K562 (cell line): ENCODE measurements around the gene AKT2. TPM values are rescaled to one million over a fixed set of nuclear protein-coding genes. Genes with fewer than 3 reads are reported as not detected.
A peak's percentile ranks its signal among the peaks of the same experiment; 100 is the strongest.

Source experiments
- ATAC-seq: fragments of 200-7000 bp; cut with Tn5 transposase; 3 replicates; pipeline ENCODE4 v1.9.1; 2020; ENCODE audit warnings: moderate library complexity
- BruUV-seq: library from RNA; stranded (reverse); fragments of 400-500 nt; replicated peaks from 2 replicates; lab custom pipeline; 2021; lab: Mats Ljungman, UMichigan
- CTCF ChIA-PET: fragments of 300-600 bp; formaldehyde crosslinking; extraction: SDS; loops from one replicate; lab custom pipeline; 2021; ENCODE audit warnings: low intra/inter-chr PET ratio; lab: Yijun Ruan, JAX
- POLR2A ChIA-PET: fragments of 300-600, 350-650 bp; sonication (Branson Sonifier 250); formaldehyde crosslinking; extraction: SDS; loops from one replicate; lab custom pipeline; 2021; ENCODE audit warnings: antibody characterized with exemption, inconsistent platforms; lab: Yijun Ruan, JAX
- DNase-seq, 4 experiments: peaks; one replicate each; pipeline versions ENCODE4 v3.0.0 to v3.0.0-alpha.2; 2011 to 2018; ENCODE audit warnings: low spot score in 3 of 4, mixed read lengths in 3 of 4; ENCODE audit errors: extremely low read depth in 1 of 4
- FAIRE-seq: peaks from 2 replicates; lab custom pipeline; 2011; peaks lifted over from hg19 to GRCh38; lab: Jason Lieb, UNC
- H2AFZ ChIP-seq: 2 replicates; pipeline ENCODE4 v1.6.0; 2011; ENCODE audit warnings: low read depth, low read length, control low read depth, inconsistent platforms
- H3K27ac ChIP-seq: fragments of 200-600 bp; 3 replicates; pipeline ENCODE4 v1.8.0; 2011; ENCODE audit warnings: low read depth, mild to moderate bottlenecking, control low read depth, inconsistent platforms, low read length, moderate library complexity, mixed read lengths; ENCODE audit errors: extremely low read depth
- H3K27me3 ChIP-seq, 2 experiments: fragments of 300-600 bp in 1 of 2; 2 replicates in 1 of 2; 3 replicates in 1 of 2; pipeline versions ENCODE4 v1.6.0 to v1.8.0; 2011; ENCODE audit warnings: inconsistent platforms in 2 of 2, low read length in 2 of 2, mild to moderate bottlenecking in 1 of 2, mixed read lengths in 1 of 2, moderate library complexity in 1 of 2; ENCODE audit not compliant: control insufficient read depth in 2 of 2, insufficient read depth in 2 of 2
- H3K36me3 ChIP-seq: fragments of 300-600 bp; 3 replicates; pipeline ENCODE4 v1.8.0; 2011; ENCODE audit warnings: mild to moderate bottlenecking, low read length, inconsistent platforms; ENCODE audit not compliant: control insufficient read depth, insufficient read depth
- H3K4me1 ChIP-seq, 2 experiments: fragments of 200-600 bp in 1 of 2; replicated peaks in 1 of 2; 2 replicates in 1 of 2; 3 replicates in 1 of 2; pipeline versions ENCODE4 v1.5.1 to v1.8.0; 2011; ENCODE audit warnings: inconsistent platforms in 2 of 2, low read length in 2 of 2, mild to moderate bottlenecking in 1 of 2, mixed read lengths in 1 of 2, moderate library complexity in 1 of 2; ENCODE audit not compliant: control insufficient read depth in 2 of 2, insufficient read depth in 2 of 2
- H3K4me2 ChIP-seq: 2 replicates; pipeline ENCODE4 v1.6.1; 2011; ENCODE audit warnings: low read length, control low read depth, inconsistent platforms, mixed read lengths; ENCODE audit not compliant: insufficient read depth
- H3K4me3 ChIP-seq: fragments of 200-600 bp; sonication (generic), shearing (Covaris generic); 2 replicates; pipeline ENCODE4 v1.5.1; 2016; ENCODE audit warnings: control low read depth, inconsistent platforms
- H3K79me2 ChIP-seq: fragments of 200-600 bp; 3 replicates; pipeline ENCODE4 v1.8.0; 2011; ENCODE audit warnings: low read length, inconsistent platforms; ENCODE audit not compliant: control insufficient read depth, insufficient read depth
- H3K9ac ChIP-seq, 2 experiments: 2 replicates each; pipeline versions ENCODE4 v1.6.0 to v1.6.1; 2011; ENCODE audit warnings: low read depth in 2 of 2, low read length in 2 of 2, control low read depth in 1 of 2, inconsistent platforms in 1 of 2, mild to moderate bottlenecking in 1 of 2, mixed read lengths in 1 of 2; ENCODE audit not compliant: insufficient read depth in 1 of 2
- H3K9me1 ChIP-seq: one replicate; pipeline ENCODE4 v1.6.0; 2011; ENCODE audit warnings: inconsistent platforms, mild to moderate bottlenecking, low read length, moderate library complexity; ENCODE audit not compliant: control insufficient read depth, insufficient read depth
- H3K9me3 ChIP-seq: replicated peaks from 2 replicates; pipeline ENCODE4 v1.5.1; 2011; ENCODE audit warnings: low read depth, low read length, inconsistent platforms; ENCODE audit not compliant: control insufficient read depth, insufficient read depth
- H4K20me1 ChIP-seq: replicated peaks from 2 replicates; pipeline ENCODE4 v1.6.1; 2011; ENCODE audit warnings: low read length, inconsistent platforms, mixed read lengths; ENCODE audit not compliant: control insufficient read depth, insufficient read depth
- DMBX1 ChIP-seq: fragments of 250-450 bp; sonication (Bioruptor Pico); IDR thresholded peaks from 2 replicates; pipeline ENCODE4 v1.8.0; 2022; ENCODE audit warnings: inconsistent platforms, mild to moderate bottlenecking, moderate library complexity, borderline replicate concordance
- ESRRB ChIP-seq: fragments of 250-450 bp; sonication (Bioruptor Pico); IDR thresholded peaks from 2 replicates; pipeline ENCODE4 v1.5.0; 2020; ENCODE audit warnings: mild to moderate bottlenecking, moderate library complexity, borderline replicate concordance
- KAT7 ChIP-seq: sonication (generic); formaldehyde crosslinking; IDR thresholded peaks from 2 replicates; pipeline ENCODE4 v1.8.0; 2022; ENCODE audit warnings: missing genetic modification reagents, mild to moderate bottlenecking, borderline replicate concordance
- KDM5B ChIP-seq: fragments of 200-600 bp; sonication (generic); IDR thresholded peaks from 2 replicates; pipeline ENCODE4 v1.6.1; 2012; ENCODE audit warnings: low read depth, mild to moderate bottlenecking, moderate library complexity, low read length, control low read depth, inconsistent platforms; ENCODE audit not compliant: insufficient replicate concordance
- MAFG ChIP-seq: fragments of 450-650 bp; conservative IDR thresholded peaks from 2 replicates; pipeline ENCODE4 v1.6.1; 2016; ENCODE audit warnings: missing genetic modification characterization, missing compliant biosample characterization
- NCOR1 ChIP-seq: fragments of 450-650 bp; IDR thresholded peaks from 2 replicates; pipeline ENCODE4 v1.6.1; 2016; ENCODE audit warnings: mild to moderate bottlenecking, moderate library complexity
- NR2C2 ChIP-seq, 2 experiments: fragments of 200-800 bp in 1 of 2; sonication (Bioruptor generic) in 1 of 2; sonication (generic) in 1 of 2; formaldehyde crosslinking in 1 of 2; IDR thresholded peaks; 2 replicates each; pipeline versions ENCODE4 v1.6.1 to v1.8.0; 2016 to 2022; ENCODE audit warnings: mild to moderate bottlenecking in 1 of 2, missing compliant biosample characterization in 1 of 2, missing genetic modification characterization in 1 of 2, missing genetic modification reagents in 1 of 2
- POLR2A ChIP-seq: fragments of 450-650 bp; conservative IDR thresholded peaks from 2 replicates; pipeline ENCODE4 v1.6.1; 2016
- POLR2AphosphoS5 ChIP-seq: IDR thresholded peaks from 2 replicates; pipeline ENCODE4 v1.6.1; 2011; ENCODE audit warnings: mild to moderate bottlenecking, low read depth, low read length, moderate library complexity; ENCODE audit not compliant: control insufficient read depth, insufficient read depth
- PRDM10 ChIP-seq: fragments of 450-650 bp; IDR thresholded peaks from 2 replicates; pipeline ENCODE4 v1.6.1; 2018; ENCODE audit not compliant: partially characterized antibody
- RBM34 ChIP-seq: fragments of 200-400 bp; formaldehyde crosslinking; IDR thresholded peaks from 2 replicates; pipeline ENCODE4 v1.6.1; 2018; ENCODE audit warnings: low read length, borderline replicate concordance; ENCODE audit not compliant: insufficient read depth
- SIX5 ChIP-seq, 2 experiments: IDR thresholded peaks; 2 replicates each; pipeline ENCODE4 v1.6.1; 2011; ENCODE audit warnings: low read length in 2 of 2, borderline replicate concordance in 1 of 2, low read depth in 1 of 2, mild to moderate bottlenecking in 1 of 2, moderate library complexity in 1 of 2; ENCODE audit not compliant: insufficient read depth in 1 of 2
- STAT5A ChIP-seq: IDR thresholded peaks from 2 replicates; pipeline ENCODE4 v1.6.1; 2012; ENCODE audit warnings: low read length, inconsistent platforms, borderline replicate concordance
- ZNF324 ChIP-seq: fragments of 250-450 bp; sonication (Bioruptor Pico); IDR thresholded peaks from 2 replicates; pipeline ENCODE4 v1.4.0; 2020; ENCODE audit warnings: mild to moderate bottlenecking
- WGBS: fragments of 100-300 bp; shearing (Covaris generic); methylation state at CpG from one replicate; pipeline ENCODE4 v1.1.6; 2016; ENCODE audit warnings: low coverage, mixed read lengths; ENCODE audit not compliant: insufficient coverage; ENCODE audit errors: missing lambda C conversion rate; 5-methylcytosine and 5-hydroxymethylcytosine counted together
- in situ Hi-C: fragments of 300-500 bp; cut with MboI; formaldehyde crosslinking; loops from 4 replicates; pipeline ENCODE4 v1.15.0; 2018; ENCODE audit warnings: inconsistent platforms, mixed read lengths
- intact Hi-C: fragments of 100-400 bp; cut with micrococcal nuclease; formaldehyde crosslinking; loops from 2 replicates; pipeline ENCODE4 v1.14.2; 2022
- polyA plus RNA-seq, 8 experiments: library from polyadenylated mRNA; depleted of rRNA in 4 of 8; stranded (reverse) in 5 of 8; unstranded in 3 of 8; fragments of >200 nt; fragmentation: Nextera tagmentation in 2 of 8; fragmentation: Illumina TruSeq in 1 of 8; extraction: Ambion mirVana in 2 of 8; extraction: Trizol in 1 of 8; gene quantifications; 2 replicates each; pipeline versions ENCODE4 v1.2.1 to v1.2.3, GENCODE V29; 2011 to 2014; ENCODE audit warnings: inconsistent platforms in 1 of 8, missing spikeins in 1 of 8
- total RNA-seq, 7 experiments: library from RNA; depleted of rRNA in 6 of 7; stranded (reverse); fragments of >200 nt in 6 of 7; fragmentation: Illumina TruSeq in 2 of 7; extraction: Trizol in 2 of 7; gene quantifications; 2 replicates each; pipeline versions ENCODE4 v1.2.1 to v1.2.3, GENCODE V29; 2011 to 2021; ENCODE audit warnings: low replicate concordance in 1 of 7
- TF ChIP-seq, protein P1 (sequence below): conservative IDR thresholded peaks from 2 replicates; pipeline ENCODE4 v1.6.1; 2011; ENCODE audit warnings: low read depth, mild to moderate bottlenecking, low read length; ENCODE audit not compliant: control insufficient read depth

The AKT2 gene
- total and polyA plus RNA-seq, 9 of the 15 experiments (the other 6 are each of a cell fraction or from before 2014, with no cell fraction given): 1.1 to 132 (median 67.7) TPM

DNA sequence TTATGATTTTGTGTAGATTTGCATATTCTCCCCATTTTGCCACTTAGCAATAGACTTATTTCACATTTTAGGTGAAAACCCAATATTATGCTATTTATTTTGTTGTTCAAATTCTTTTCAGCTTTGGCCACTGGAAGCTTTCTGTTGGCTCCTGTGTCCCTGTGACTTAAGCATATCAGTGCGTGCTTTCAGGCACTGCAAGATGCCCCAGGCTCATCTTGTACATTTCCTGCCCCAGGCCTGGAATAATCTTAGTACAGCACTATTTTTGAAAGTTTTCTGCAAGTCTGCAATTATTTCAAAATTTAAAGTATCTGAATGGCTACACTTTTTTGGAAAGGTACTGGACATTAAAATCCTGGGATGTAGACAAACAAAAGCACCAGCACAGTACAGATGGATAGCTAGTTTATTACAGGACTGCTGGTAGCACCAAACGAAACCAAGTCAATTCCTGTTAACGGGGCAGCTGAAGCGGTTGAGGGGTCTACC is 55.2 kb downstream of the AKT2 start (continued):
- TF ChIP-seq MAFG (tag): 0 out of 2 replicates have a peak, but pooled peaks have one; percentile 22
- no peak for TF ChIP-seq KAT7 (CRISPR knock-in tag)
- no peak for TF ChIP-seq RBM34

- peak; percentile 84 for FAIRE-seq
- CTCF ChIA-PET: no interaction called here
- ATAC-seq: no peak
- no peak for TF ChIP-seq ESRRB (CRISPR knock-in tag)
- TF ChIP-seq SIX5 (IDR thresholded peaks at IDR 0.05; ENCODE audit: borderline replicate concordance in 1 of 2, insufficient read depth in 1 of 2, low read depth in 1 of 2, low read length in 2 of 2): no peak
- no peak for TF ChIP-seq KDM5B
- TF ChIP-seq PRDM10: peak; percentile 78
- no peak for TF ChIP-seq MAFG (tag)
- peak; percentile 45; the same call in 1 of the 2 replicates for TF ChIP-seq POLR2AphosphoS5
- peak; percentile 37; the same call in 1 of the 2 replicates for TF ChIP-seq NCOR1
- no peak for TF ChIP-seq DMBX1
- TF ChIP-seq ZNF324 (CRISPR knock-in tag): no peak
- peak; percentile 51; the same call in 1 of the 2 replicates for TF ChIP-seq STAT5A
- TF ChIP-seq NR2C2 (CRISPR knock-in tag; IDR thresholded peaks at IDR 0.05): no peak
- TF ChIP-seq NR2C2 (tag; IDR thresholded peaks at IDR 0.05): no peak
- TF ChIP-seq, protein P1, sequence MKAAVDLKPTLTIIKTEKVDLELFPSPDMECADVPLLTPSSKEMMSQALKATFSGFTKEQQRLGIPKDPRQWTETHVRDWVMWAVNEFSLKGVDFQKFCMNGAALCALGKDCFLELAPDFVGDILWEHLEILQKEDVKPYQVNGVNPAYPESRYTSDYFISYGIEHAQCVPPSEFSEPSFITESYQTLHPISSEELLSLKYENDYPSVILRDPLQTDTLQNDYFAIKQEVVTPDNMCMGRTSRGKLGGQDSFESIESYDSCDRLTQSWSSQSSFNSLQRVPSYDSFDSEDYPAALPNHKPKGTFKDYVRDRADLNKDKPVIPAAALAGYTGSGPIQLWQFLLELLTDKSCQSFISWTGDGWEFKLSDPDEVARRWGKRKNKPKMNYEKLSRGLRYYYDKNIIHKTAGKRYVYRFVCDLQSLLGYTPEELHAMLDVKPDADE: no peak
- TF ChIP-seq POLR2A: peak; percentile 54; the same call in 1 of the 2 replicates
Observed at GRCh38 chr19:40229484-40229883, 55.7 kb downstream of the AKT2 start.

More at GRCh38 chr19:40229484-40229883, 55.7 kb downstream of the AKT2 start:
- Histone ChIP-seq H3K27me3 (no peaks in the 10 kb centered on the region), H3K9me1 (no peaks in the 10 kb centered on the region), H3K27ac (no peak overlapping the region), H4K20me1 (no peaks in the 10 kb centered on the region), H3K4me1 (peaks cover 25 to 54% of the 10 kb centered on the region in 2 experiments), H3K9ac (no peak overlapping the region), H3K9me3 (no peaks in the 10 kb centered on the region), H3K79me2 (no peaks in the 10 kb centered on the region), H3K4me2 (no peak overlapping the region), H3K4me3 (no peak overlapping the region), H3K36me3 (peaks cover 18% of the 10 kb centered on the region; the same call in 1 of the 3 replicates), H2AFZ (no peak overlapping the region)
- intact Hi-C loops (no loop called here), in situ Hi-C loops (no loop called here)
- DNase-seq: peak in 1 of 4 experiments; percentile 37
- POLR2A ChIA-PET: interaction anchor here (0.5 to 1.7 kb wide), 3 partner anchors 10 to 349 kb away, joined by 3 to 5 read pairs (median 4); no protein-coding TSS in a partner anchor
- BruUV-seq: no TSS peak
- WGBS: 10% methylated on average over 3 of the region's 3 CpGs
